K562 (cell line): ENCODE measurements around the gene ATP5F1A. TPM values are rescaled to one million over a fixed set of nuclear protein-coding genes. Genes with fewer than 3 reads are reported as not detected.

Source experiments
- ATAC-seq: fragments of 200-7000 bp; cut with Tn5 transposase; 3 replicates; pipeline ENCODE4 v1.9.1; 2020; ENCODE audit warnings: moderate library complexity
- BruUV-seq: library from RNA; stranded (reverse); fragments of 400-500 nt; replicated peaks from 2 replicates; lab custom pipeline; 2021; lab: Mats Ljungman, UMichigan
- CTCF ChIA-PET: fragments of 300-600 bp; formaldehyde crosslinking; extraction: SDS; loops from one replicate; lab custom pipeline; 2021; ENCODE audit warnings: low intra/inter-chr PET ratio; lab: Yijun Ruan, JAX
- POLR2A ChIA-PET: fragments of 300-600, 350-650 bp; sonication (Branson Sonifier 250); formaldehyde crosslinking; extraction: SDS; loops from one replicate; lab custom pipeline; 2021; ENCODE audit warnings: antibody characterized with exemption, inconsistent platforms; lab: Yijun Ruan, JAX
- DNase-seq, 4 experiments: peaks; one replicate each; pipeline versions ENCODE4 v3.0.0 to v3.0.0-alpha.2; 2011 to 2018; ENCODE audit warnings: low spot score in 3 of 4, mixed read lengths in 3 of 4; ENCODE audit errors: extremely low read depth in 1 of 4
- FAIRE-seq: peaks from 2 replicates; lab custom pipeline; 2011; peaks lifted over from hg19 to GRCh38; lab: Jason Lieb, UNC
- H2AFZ ChIP-seq: 2 replicates; pipeline ENCODE4 v1.6.0; 2011; ENCODE audit warnings: low read depth, low read length, control low read depth, inconsistent platforms
- H3K27ac ChIP-seq: fragments of 200-600 bp; 3 replicates; pipeline ENCODE4 v1.8.0; 2011; ENCODE audit warnings: low read depth, mild to moderate bottlenecking, control low read depth, inconsistent platforms, low read length, moderate library complexity, mixed read lengths; ENCODE audit errors: extremely low read depth
- H3K27me3 ChIP-seq, 2 experiments: fragments of 300-600 bp in 1 of 2; 2 replicates in 1 of 2; 3 replicates in 1 of 2; pipeline versions ENCODE4 v1.6.0 to v1.8.0; 2011; ENCODE audit warnings: inconsistent platforms in 2 of 2, low read length in 2 of 2, mild to moderate bottlenecking in 1 of 2, mixed read lengths in 1 of 2, moderate library complexity in 1 of 2; ENCODE audit not compliant: control insufficient read depth in 2 of 2, insufficient read depth in 2 of 2
- H3K36me3 ChIP-seq: fragments of 300-600 bp; 3 replicates; pipeline ENCODE4 v1.8.0; 2011; ENCODE audit warnings: mild to moderate bottlenecking, low read length, inconsistent platforms; ENCODE audit not compliant: control insufficient read depth, insufficient read depth
- H3K4me1 ChIP-seq, 2 experiments: fragments of 200-600 bp in 1 of 2; replicated peaks in 1 of 2; 2 replicates in 1 of 2; 3 replicates in 1 of 2; pipeline versions ENCODE4 v1.5.1 to v1.8.0; 2011; ENCODE audit warnings: inconsistent platforms in 2 of 2, low read length in 2 of 2, mild to moderate bottlenecking in 1 of 2, mixed read lengths in 1 of 2, moderate library complexity in 1 of 2; ENCODE audit not compliant: control insufficient read depth in 2 of 2, insufficient read depth in 2 of 2
- H3K4me2 ChIP-seq: 2 replicates; pipeline ENCODE4 v1.6.1; 2011; ENCODE audit warnings: low read length, control low read depth, inconsistent platforms, mixed read lengths; ENCODE audit not compliant: insufficient read depth
- H3K4me3 ChIP-seq: fragments of 200-600 bp; sonication (generic), shearing (Covaris generic); 2 replicates; pipeline ENCODE4 v1.5.1; 2016; ENCODE audit warnings: control low read depth, inconsistent platforms
- H3K79me2 ChIP-seq: fragments of 200-600 bp; 3 replicates; pipeline ENCODE4 v1.8.0; 2011; ENCODE audit warnings: low read length, inconsistent platforms; ENCODE audit not compliant: control insufficient read depth, insufficient read depth
- H3K9ac ChIP-seq, 2 experiments: 2 replicates each; pipeline versions ENCODE4 v1.6.0 to v1.6.1; 2011; ENCODE audit warnings: low read depth in 2 of 2, low read length in 2 of 2, control low read depth in 1 of 2, inconsistent platforms in 1 of 2, mild to moderate bottlenecking in 1 of 2, mixed read lengths in 1 of 2; ENCODE audit not compliant: insufficient read depth in 1 of 2
- H3K9me1 ChIP-seq: one replicate; pipeline ENCODE4 v1.6.0; 2011; ENCODE audit warnings: inconsistent platforms, mild to moderate bottlenecking, low read length, moderate library complexity; ENCODE audit not compliant: control insufficient read depth, insufficient read depth
- H3K9me3 ChIP-seq: replicated peaks from 2 replicates; pipeline ENCODE4 v1.5.1; 2011; ENCODE audit warnings: low read depth, low read length, inconsistent platforms; ENCODE audit not compliant: control insufficient read depth, insufficient read depth
- H4K20me1 ChIP-seq: replicated peaks from 2 replicates; pipeline ENCODE4 v1.6.1; 2011; ENCODE audit warnings: low read length, inconsistent platforms, mixed read lengths; ENCODE audit not compliant: control insufficient read depth, insufficient read depth
- EHMT2 ChIP-seq: fragments of 450-650 bp; IDR thresholded peaks from 2 replicates; pipeline ENCODE4 v1.6.1; 2018; ENCODE audit warnings: antibody characterized with exemption
- ESRRA ChIP-seq: fragments of 450-650 bp; IDR thresholded peaks from 2 replicates; pipeline ENCODE4 v1.6.1; 2014; ENCODE audit warnings: low read depth, mild to moderate bottlenecking, moderate library complexity, borderline replicate concordance
- LARP7 ChIP-seq: fragments of 450-650 bp; IDR thresholded peaks from 2 replicates; pipeline ENCODE4 v1.6.1; 2016
- RNF2 ChIP-seq: sonication (generic); IDR thresholded peaks from 2 replicates; pipeline ENCODE4 v1.6.1; 2016
- ZNF518B ChIP-seq: fragments of 250-450 bp; sonication (Bioruptor Pico); IDR thresholded peaks from 2 replicates; pipeline ENCODE4 v1.5.0; 2021; ENCODE audit warnings: mild to moderate bottlenecking, moderate library complexity
- WGBS: fragments of 100-300 bp; shearing (Covaris generic); methylation state at CpG from one replicate; pipeline ENCODE4 v1.1.6; 2016; ENCODE audit warnings: low coverage, mixed read lengths; ENCODE audit not compliant: insufficient coverage; ENCODE audit errors: missing lambda C conversion rate; 5-methylcytosine and 5-hydroxymethylcytosine counted together
- in situ Hi-C: fragments of 300-500 bp; cut with MboI; formaldehyde crosslinking; loops from 4 replicates; pipeline ENCODE4 v1.15.0; 2018; ENCODE audit warnings: inconsistent platforms, mixed read lengths
- intact Hi-C: fragments of 100-400 bp; cut with micrococcal nuclease; formaldehyde crosslinking; loops from 2 replicates; pipeline ENCODE4 v1.14.2; 2022
- polyA plus RNA-seq, 8 experiments: library from polyadenylated mRNA; depleted of rRNA in 4 of 8; stranded (reverse) in 5 of 8; unstranded in 3 of 8; fragments of >200 nt; fragmentation: Nextera tagmentation in 2 of 8; fragmentation: Illumina TruSeq in 1 of 8; extraction: Ambion mirVana in 2 of 8; extraction: Trizol in 1 of 8; gene quantifications; 2 replicates each; pipeline versions ENCODE4 v1.2.1 to v1.2.3, GENCODE V29; 2011 to 2014; ENCODE audit warnings: inconsistent platforms in 1 of 8, missing spikeins in 1 of 8
- total RNA-seq, 7 experiments: library from RNA; depleted of rRNA in 6 of 7; stranded (reverse); fragments of >200 nt in 6 of 7; fragmentation: Illumina TruSeq in 2 of 7; extraction: Trizol in 2 of 7; gene quantifications; 2 replicates each; pipeline versions ENCODE4 v1.2.1 to v1.2.3, GENCODE V29; 2011 to 2021; ENCODE audit warnings: low replicate concordance in 1 of 7

ATP5F1A gene
- total and polyA plus RNA-seq, 9 of the 15 experiments (the other 6 are each of a cell fraction or from before 2014, with no cell fraction given): 377 to 762 (median 490) TPM

GRCh38 chr18:46070232-46070631 lies 27.9 kb downstream of the ATP5F1A start:
- no peak overlapping the region for H3K27ac ChIP-seq
- no peak for FAIRE-seq

More at GRCh38 chr18:46070232-46070631, 27.9 kb downstream of the ATP5F1A start:
- no peak for DNase-seq
- TF ChIP-seq LARP7: no peak
- TF ChIP-seq ESRRA: no peak
- no peak for TF ChIP-seq RNF2
- TF ChIP-seq ZNF518B (CRISPR knock-in tag): no peak
- TF ChIP-seq EHMT2: no peak
- Histone ChIP-seq H3K9me1 (no peaks in the 10 kb centered on the region), H4K20me1 (no peaks in the 10 kb centered on the region), H3K79me2 (peaks cover 50% of the 10 kb centered on the region), H3K36me3 (peaks cover 10% of the 10 kb centered on the region; the same call in 1 of the 3 replicates), H3K4me2 (peak overlapping the region; percentile 82; the same call in 1 of the 2 replicates), H3K4me1 (peaks cover 9 to 31% of the 10 kb centered on the region in 2 experiments; a peak in 4 of 5 replicates), H3K4me3 (no peak overlapping the region), H2AFZ (no peak overlapping the region), H3K9ac (no peak overlapping the region), H3K27me3 (no peaks in the 10 kb centered on the region), H3K9me3 (no peaks in the 10 kb centered on the region)
- ATAC-seq: no peak
- ChIA-PET CTCF (interaction anchor here (1.1 kb wide), 1 partner anchor 379 kb away, joined by 3 read pairs; no protein-coding TSS in a partner anchor), POLR2A (interaction anchor here (0.8 to 1.5 kb wide), 4 partner anchors 8 to 56 kb away, joined by 3 to 7 read pairs (median 4); no protein-coding TSS in a partner anchor)
- TSS peak; percentile 38 for BruUV-seq
- 21% methylated on average over 2 of the region's 6 CpGs for WGBS
- in situ Hi-C loops: loop anchor here (10.0 kb wide), 1 partner anchor 395 kb away; no protein-coding TSS in a partner anchor
- intact Hi-C loops: no loop called here
